ENCODE results near the gene CLNK. TPM values are rescaled to one million over a fixed set of nuclear protein-coding genes. Genes with fewer than 3 reads are reported as not detected.

Gene CLNK, protein sequence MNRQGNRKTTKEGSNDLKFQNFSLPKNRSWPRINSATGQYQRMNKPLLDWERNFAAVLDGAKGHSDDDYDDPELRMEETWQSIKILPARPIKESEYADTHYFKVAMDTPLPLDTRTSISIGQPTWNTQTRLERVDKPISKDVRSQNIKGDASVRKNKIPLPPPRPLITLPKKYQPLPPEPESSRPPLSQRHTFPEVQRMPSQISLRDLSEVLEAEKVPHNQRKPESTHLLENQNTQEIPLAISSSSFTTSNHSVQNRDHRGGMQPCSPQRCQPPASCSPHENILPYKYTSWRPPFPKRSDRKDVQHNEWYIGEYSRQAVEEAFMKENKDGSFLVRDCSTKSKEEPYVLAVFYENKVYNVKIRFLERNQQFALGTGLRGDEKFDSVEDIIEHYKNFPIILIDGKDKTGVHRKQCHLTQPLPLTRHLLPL
- total RNA-seq = under 1 TPM in 2 of 4 donors, not detected in 2; under 0.01 to 0.48 TPM

DNA sequence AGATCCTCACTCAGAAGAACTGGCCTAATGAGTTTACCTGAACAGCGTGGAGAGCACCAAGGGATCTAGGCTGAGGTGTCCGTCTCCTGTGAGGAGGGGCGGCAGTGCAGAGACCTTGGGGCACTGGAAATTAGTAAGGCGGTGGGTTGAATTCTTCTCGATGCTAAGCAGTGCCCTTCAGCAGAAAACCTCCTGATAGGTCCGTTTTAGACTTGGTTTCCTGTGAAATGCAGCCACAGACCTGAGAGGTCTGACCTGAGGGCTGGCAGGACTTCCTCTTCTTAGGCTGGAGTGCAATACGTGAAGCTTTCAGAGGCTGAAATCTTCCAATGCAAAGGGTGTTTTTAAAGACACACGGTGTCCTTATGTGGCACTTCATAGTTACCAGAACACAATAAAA, at the start of gene CLNK:
Gene CLNK (minus strand): TSS at position 138 of the 400 bp plus-strand sequence. CDS start 16,899 bp downstream, outside the sequence.
- Histone ChIP-seq H3K27me3 (no peaks in the 10 kb centered on the region), H3K36me3 (no peaks in the 10 kb centered on the region), H3K27ac (no peak within 1 kb of the TSS), H3K9me3 (no peaks in the 10 kb centered on the region), H3K4me1 (no peaks in the 10 kb centered on the region), H3K4me3 (no peak within 1 kb of the TSS)
- in situ Hi-C loops (cut with MboI; ENCODE audit: low pct_ligation_motif_present in 1 of 4, low pct_unique_long_range_greater_than_20kb in 1 of 4, low sequenced_read_pairs in 3 of 4) (no loop called here), intact Hi-C loops (cut with DNase I; ENCODE audit: low total_unique reads) (no loop called here)
- no peak for DNase-seq
- WGBS, 2 donors (ENCODE audit: low coverage in 1 of 2) = 75 to 83% methylated on average over 5 to 8 of the region's 8 CpGs
- no peak for TF ChIP-seq EP300 (IDR thresholded peaks at IDR 0.05; ENCODE audit: low read depth)
- no peak for TF ChIP-seq POLR2A (IDR thresholded peaks at IDR 0.05)
- TF ChIP-seq POLR2AphosphoS5 (IDR thresholded peaks at IDR 0.05) = no peak
- TF ChIP-seq, protein P1, sequence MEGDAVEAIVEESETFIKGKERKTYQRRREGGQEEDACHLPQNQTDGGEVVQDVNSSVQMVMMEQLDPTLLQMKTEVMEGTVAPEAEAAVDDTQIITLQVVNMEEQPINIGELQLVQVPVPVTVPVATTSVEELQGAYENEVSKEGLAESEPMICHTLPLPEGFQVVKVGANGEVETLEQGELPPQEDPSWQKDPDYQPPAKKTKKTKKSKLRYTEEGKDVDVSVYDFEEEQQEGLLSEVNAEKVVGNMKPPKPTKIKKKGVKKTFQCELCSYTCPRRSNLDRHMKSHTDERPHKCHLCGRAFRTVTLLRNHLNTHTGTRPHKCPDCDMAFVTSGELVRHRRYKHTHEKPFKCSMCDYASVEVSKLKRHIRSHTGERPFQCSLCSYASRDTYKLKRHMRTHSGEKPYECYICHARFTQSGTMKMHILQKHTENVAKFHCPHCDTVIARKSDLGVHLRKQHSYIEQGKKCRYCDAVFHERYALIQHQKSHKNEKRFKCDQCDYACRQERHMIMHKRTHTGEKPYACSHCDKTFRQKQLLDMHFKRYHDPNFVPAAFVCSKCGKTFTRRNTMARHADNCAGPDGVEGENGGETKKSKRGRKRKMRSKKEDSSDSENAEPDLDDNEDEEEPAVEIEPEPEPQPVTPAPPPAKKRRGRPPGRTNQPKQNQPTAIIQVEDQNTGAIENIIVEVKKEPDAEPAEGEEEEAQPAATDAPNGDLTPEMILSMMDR (IDR thresholded peaks at IDR 0.05) = no peak

DNA sequence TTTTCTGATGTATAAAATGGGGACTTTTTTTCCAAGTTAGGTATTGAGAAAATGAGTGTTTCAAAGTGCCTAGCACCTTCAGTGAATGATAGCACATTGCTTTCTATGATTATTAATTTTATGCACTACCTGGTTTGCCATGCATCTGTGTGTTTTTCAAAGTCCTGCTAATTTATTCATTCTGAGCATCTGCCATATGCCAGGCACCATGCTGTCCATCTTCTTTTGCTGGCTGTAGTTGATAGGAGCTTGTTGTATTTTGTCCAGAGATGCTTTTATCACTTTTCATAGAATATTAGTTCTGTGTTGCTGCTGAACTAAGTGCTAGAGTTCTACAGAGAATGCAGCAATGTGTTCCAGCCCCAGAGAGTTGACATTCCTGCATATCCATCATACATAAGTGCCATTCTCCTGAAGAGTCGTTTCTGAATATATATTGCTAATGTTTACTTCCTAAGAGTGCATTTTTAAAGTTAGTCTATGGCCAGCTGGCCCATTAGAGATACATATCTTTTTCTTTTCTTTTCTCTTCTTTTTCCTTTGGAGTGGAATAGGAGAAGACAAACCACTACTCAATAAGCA, 49.0 kb upstream of the CLNK start:
- Histone ChIP-seq H3K4me1 (no peaks in the 10 kb centered on the region), H3K27ac (no peak overlapping the region), H3K36me3 (no peaks in the 10 kb centered on the region), H3K4me3 (no peak overlapping the region), H3K27me3 (no peaks in the 10 kb centered on the region), H3K9me3 (no peaks in the 10 kb centered on the region)
- TF ChIP-seq EP300 (IDR thresholded peaks at IDR 0.05; ENCODE audit: low read depth) (no peak), POLR2AphosphoS5 (IDR thresholded peaks at IDR 0.05) (no peak), POLR2A (IDR thresholded peaks at IDR 0.05) (no peak)
- TF ChIP-seq, protein P1 (IDR thresholded peaks at IDR 0.05) = no peak
- in situ Hi-C loops (cut with MboI; ENCODE audit: low pct_ligation_motif_present in 1 of 4, low pct_unique_long_range_greater_than_20kb in 1 of 4, low sequenced_read_pairs in 3 of 4) = no loop called here
- DNase-seq = no peak
- 71% methylated on average over 1 of the region's 1 CpG; no CpG with 5 or more reads in 1 of the 2 donors for WGBS, 2 donors (ENCODE audit: low coverage in 1 of 2)
- intact Hi-C loops (cut with DNase I; ENCODE audit: low total_unique reads) = no loop called here

DNA sequence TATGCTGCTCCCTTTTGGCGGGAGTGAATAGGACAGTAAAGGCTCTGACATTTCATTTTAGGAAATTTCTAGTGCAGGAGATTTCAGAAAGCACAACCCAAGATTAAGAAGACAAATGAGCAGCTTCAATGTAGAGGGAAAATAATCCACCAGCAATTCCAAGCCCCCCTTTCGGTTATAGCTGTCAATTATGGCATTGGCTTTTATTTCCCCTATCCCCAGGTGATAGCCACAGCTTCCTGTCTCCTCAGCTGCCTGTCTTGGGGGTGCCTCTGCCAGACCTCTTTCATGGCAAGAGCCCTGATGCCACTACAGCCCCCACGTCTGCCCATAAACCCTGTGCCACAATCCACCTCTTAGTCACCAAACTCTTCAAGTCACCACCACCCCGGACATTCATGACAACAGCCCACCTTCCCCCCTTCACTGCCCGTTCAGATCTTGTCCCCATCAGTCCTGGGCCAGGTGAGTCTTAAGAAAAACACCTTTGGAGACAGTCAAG, 48.4 kb upstream of the CLNK start:
- TF ChIP-seq EP300 (IDR thresholded peaks at IDR 0.05; ENCODE audit: low read depth) (no peak), POLR2AphosphoS5 (IDR thresholded peaks at IDR 0.05) (no peak), POLR2A (IDR thresholded peaks at IDR 0.05) (no peak)
- TF ChIP-seq, protein P1 (IDR thresholded peaks at IDR 0.05) = no peak
- H3K4me3 ChIP-seq = no peak overlapping the region
- no peaks in the 10 kb centered on the region for H3K36me3 ChIP-seq
- H3K4me1 ChIP-seq = no peaks in the 10 kb centered on the region
- no peaks in the 10 kb centered on the region for H3K9me3 ChIP-seq
- no peak for DNase-seq
- no peaks in the 10 kb centered on the region for H3K27me3 ChIP-seq
- WGBS, 2 donors (ENCODE audit: low coverage in 1 of 2) = 69 to 83% methylated on average over 1 to 5 of the region's 5 CpGs
- no peak overlapping the region for H3K27ac ChIP-seq
- intact Hi-C loops (cut with DNase I; ENCODE audit: low total_unique reads) (no loop called here), in situ Hi-C loops (cut with MboI; ENCODE audit: low pct_ligation_motif_present in 1 of 4, low pct_unique_long_range_greater_than_20kb in 1 of 4, low sequenced_read_pairs in 3 of 4) (no loop called here)

DNA sequence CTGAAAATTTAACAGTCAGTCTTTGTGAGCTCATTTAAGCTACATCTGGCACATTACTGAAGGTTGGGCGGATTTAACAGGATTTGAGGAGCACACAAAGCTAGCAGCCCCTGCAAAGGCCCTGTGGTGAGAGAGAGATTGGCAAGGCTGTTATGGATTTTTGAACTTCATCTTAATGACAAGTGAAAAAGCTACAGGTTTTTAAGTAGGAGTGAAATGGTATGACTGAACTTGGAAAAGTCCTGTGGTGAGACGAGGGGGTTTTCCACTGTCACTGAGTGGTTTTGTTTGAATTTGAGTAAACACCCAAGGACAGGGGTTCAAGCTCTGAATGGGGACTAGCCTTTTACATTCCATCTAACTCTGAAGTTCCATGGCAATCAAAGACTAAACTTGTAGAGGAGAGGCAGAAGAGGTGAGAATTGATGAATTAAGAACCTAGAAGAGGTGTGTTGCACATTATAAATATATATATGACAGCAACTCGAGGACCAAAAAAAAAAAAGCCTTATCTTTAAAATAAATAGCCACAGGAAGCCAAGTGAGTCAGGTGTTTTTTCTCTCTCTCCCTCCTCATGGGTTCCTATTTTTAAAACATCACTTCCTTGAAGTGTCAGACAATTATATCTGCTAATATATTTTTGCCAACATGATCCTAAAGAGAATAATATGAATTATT, 47.8 kb upstream of the CLNK start:
- intact Hi-C loops (cut with DNase I; ENCODE audit: low total_unique reads) (no loop called here), in situ Hi-C loops (cut with MboI; ENCODE audit: low pct_ligation_motif_present in 1 of 4, low pct_unique_long_range_greater_than_20kb in 1 of 4, low sequenced_read_pairs in 3 of 4) (no loop called here)
- no peak overlapping the region for H3K4me3 ChIP-seq
- no peaks in the 10 kb centered on the region for H3K36me3 ChIP-seq
- no peak overlapping the region for H3K27ac ChIP-seq
- no peaks in the 10 kb centered on the region for H3K4me1 ChIP-seq
- H3K27me3 ChIP-seq = no peaks in the 10 kb centered on the region
- TF ChIP-seq POLR2A (IDR thresholded peaks at IDR 0.05) (no peak), POLR2AphosphoS5 (IDR thresholded peaks at IDR 0.05) (no peak), EP300 (IDR thresholded peaks at IDR 0.05; ENCODE audit: low read depth) (no peak)
- TF ChIP-seq, protein P1 (IDR thresholded peaks at IDR 0.05) = no peak
- no peaks in the 10 kb centered on the region for H3K9me3 ChIP-seq
- 35 to 51% methylated on average over 3 of the region's 3 CpGs for WGBS, 2 donors (ENCODE audit: low coverage in 1 of 2)
- no peak for DNase-seq

All from transverse colon (tissue), 4 donors.